ENCODE results near the gene ATP8A2.
"Not testable (repeated sequence)": the region's sequence is repeated elsewhere in the genome, so short reads cannot be mapped to it uniquely, and the experiment has no call there.

The ATP8A2 gene

GRCh38 chr13:25561812-25562211 is 190.0 kb downstream of the ATP8A2 start:
- DNase-seq (ENCODE audit: low read depth) = no peak

- DNase-seq (ENCODE audit: low read depth) = no peak
Measured at GRCh38 chr13:25570185-25570584, 198.4 kb downstream of the ATP8A2 start.

- DNase-seq (ENCODE audit: low read depth) = no peak
Measured at GRCh38 chr13:25571237-25571636, 199.5 kb downstream of the ATP8A2 start.

- not testable (repeated sequence) for DNase-seq (ENCODE audit: low read depth)
Measured at GRCh38 chr13:25572171-25572570, 200.4 kb downstream of the ATP8A2 start.

- peak; percentile 73 for DNase-seq (ENCODE audit: low read depth)
Measured at GRCh38 chr13:25574437-25575411, 202.9 kb downstream of the ATP8A2 start.

- no peak for DNase-seq (ENCODE audit: low read depth)
Measured at GRCh38 chr13:25575562-25575961, 203.8 kb downstream of the ATP8A2 start.

GRCh38 chr13:25578526-25578925 is 206.8 kb downstream of the ATP8A2 start:
- no peak for DNase-seq (ENCODE audit: low read depth)

GRCh38 chr13:25579221-25579620 is 207.4 kb downstream of the ATP8A2 start:
- no peak for DNase-seq (ENCODE audit: low read depth)

- DNase-seq (ENCODE audit: low read depth) = no peak
Measured at GRCh38 chr13:25581351-25581750, 209.6 kb downstream of the ATP8A2 start.

GRCh38 chr13:25584087-25584486 is 212.3 kb downstream of the ATP8A2 start:
- DNase-seq (ENCODE audit: low read depth) = no peak

- no peak for DNase-seq (ENCODE audit: low read depth)
Measured at GRCh38 chr13:25585000-25585399, 213.2 kb downstream of the ATP8A2 start.

- DNase-seq (ENCODE audit: low read depth) = no peak
Measured at GRCh38 chr13:25587326-25587980, 215.7 kb downstream of the ATP8A2 start.

GRCh38 chr13:25588336-25589060 is 216.7 kb downstream of the ATP8A2 start:
- no peak for DNase-seq (ENCODE audit: low read depth)

- DNase-seq (ENCODE audit: low read depth) = no peak
Measured at GRCh38 chr13:25598421-25598820, 226.6 kb downstream of the ATP8A2 start.

- no peak for DNase-seq (ENCODE audit: low read depth)
Measured at GRCh38 chr13:25602176-25602575, 230.4 kb downstream of the ATP8A2 start.

GRCh38 chr13:25604106-25604505 is 232.3 kb downstream of the ATP8A2 start:
- DNase-seq (ENCODE audit: low read depth) = no peak

GRCh38 chr13:25607096-25607495 is 235.3 kb downstream of the ATP8A2 start:
- no peak for DNase-seq (ENCODE audit: low read depth)

- no peak for DNase-seq (ENCODE audit: low read depth)
Measured at GRCh38 chr13:25608181-25608580, 236.4 kb downstream of the ATP8A2 start.

GRCh38 chr13:25616674-25617073 is 244.9 kb downstream of the ATP8A2 start:
- no peak for DNase-seq (ENCODE audit: low read depth)

- DNase-seq (ENCODE audit: low read depth) = no peak
Measured at GRCh38 chr13:25619897-25620296, 248.1 kb downstream of the ATP8A2 start.

- DNase-seq (ENCODE audit: low read depth) = no peak
Measured at GRCh38 chr13:25625414-25625813, 253.6 kb downstream of the ATP8A2 start.

GRCh38 chr13:25630329-25630900 is 258.6 kb downstream of the ATP8A2 start:
- no peak for DNase-seq (ENCODE audit: low read depth)
